ENCODE measurements around the gene TLE1. TPM values are rescaled to one million over a fixed set of nuclear protein-coding genes. Genes with fewer than 3 reads are reported as not detected.
"Not testable (repeated sequence)": the region's sequence is repeated elsewhere in the genome, so short reads cannot be mapped to it uniquely, and the experiment has no call there.

TLE1 gene
- polyA plus RNA-seq, 3 donors: 66.2 to 76.6 (median 71.6) TPM

- DNase-seq (ENCODE audit: extremely low read depth in 1 of 11, low read depth in 9 of 11, low spot score in 4 of 11): no peak
These were observed 23.2 kb downstream of the TLE1 start for GRCh38 chr9:81666123-81666522.

GRCh38 chr9:81665322-81665871 lies 23.9 kb downstream of the TLE1 start:
- DNase-seq (ENCODE audit: extremely low read depth in 1 of 11, low read depth in 9 of 11, low spot score in 4 of 11): no peak

GRCh38 chr9:81664638-81665222 lies 24.6 kb downstream of the TLE1 start:
- no peak for DNase-seq (ENCODE audit: extremely low read depth in 1 of 11, low read depth in 9 of 11, low spot score in 4 of 11)

GRCh38 chr9:81661339-81661738 lies 28.0 kb downstream of the TLE1 start:
- DNase-seq (ENCODE audit: extremely low read depth in 1 of 11, low read depth in 9 of 11, low spot score in 4 of 11): no peak

- no peak for DNase-seq (ENCODE audit: extremely low read depth in 1 of 11, low read depth in 9 of 11, low spot score in 4 of 11)
These were observed 32.4 kb downstream of the TLE1 start for GRCh38 chr9:81656871-81657337.

- no peak for DNase-seq (ENCODE audit: extremely low read depth in 1 of 11, low read depth in 9 of 11, low spot score in 4 of 11)
These were observed 33.3 kb downstream of the TLE1 start for GRCh38 chr9:81656004-81656403.

- no peak for DNase-seq (ENCODE audit: extremely low read depth in 1 of 11, low read depth in 9 of 11, low spot score in 4 of 11)
These were observed 36.1 kb downstream of the TLE1 start for GRCh38 chr9:81653240-81653639.

- DNase-seq (ENCODE audit: extremely low read depth in 1 of 11, low read depth in 9 of 11, low spot score in 4 of 11): no peak
These were observed 37.2 kb downstream of the TLE1 start for GRCh38 chr9:81652058-81652687.

- no peak for DNase-seq (ENCODE audit: extremely low read depth in 1 of 11, low read depth in 9 of 11, low spot score in 4 of 11)
These were observed 38.5 kb downstream of the TLE1 start for GRCh38 chr9:81650586-81651515.

- DNase-seq (ENCODE audit: extremely low read depth in 1 of 11, low read depth in 9 of 11, low spot score in 4 of 11): no peak
These were observed 39.7 kb downstream of the TLE1 start for GRCh38 chr9:81649475-81650240.

GRCh38 chr9:81648891-81649290 lies 40.5 kb downstream of the TLE1 start:
- DNase-seq (ENCODE audit: extremely low read depth in 1 of 11, low read depth in 9 of 11, low spot score in 4 of 11): no peak

GRCh38 chr9:81646337-81646736 lies 43.0 kb downstream of the TLE1 start:
- DNase-seq (ENCODE audit: extremely low read depth in 1 of 11, low read depth in 9 of 11, low spot score in 4 of 11): no peak

GRCh38 chr9:81644513-81644912 lies 44.8 kb downstream of the TLE1 start:
- DNase-seq (ENCODE audit: extremely low read depth in 1 of 11, low read depth in 9 of 11, low spot score in 4 of 11): not testable (repeated sequence)

- DNase-seq (ENCODE audit: extremely low read depth in 1 of 11, low read depth in 9 of 11, low spot score in 4 of 11): no peak
These were observed 52.1 kb downstream of the TLE1 start for GRCh38 chr9:81637276-81637675.

- DNase-seq (ENCODE audit: extremely low read depth in 1 of 11, low read depth in 9 of 11, low spot score in 4 of 11): no peak
These were observed 53.1 kb downstream of the TLE1 start for GRCh38 chr9:81636255-81636599.

GRCh38 chr9:81635521-81636254 lies 53.7 kb downstream of the TLE1 start:
- DNase-seq (ENCODE audit: extremely low read depth in 1 of 11, low read depth in 9 of 11, low spot score in 4 of 11): no peak

- no peak for DNase-seq (ENCODE audit: extremely low read depth in 1 of 11, low read depth in 9 of 11, low spot score in 4 of 11)
These were observed 54.3 kb downstream of the TLE1 start for GRCh38 chr9:81634915-81635516.
